Neural crest cell (in vitro differentiated cells): ENCODE measurements around the gene IL32. TPM values are rescaled to one million over a fixed set of nuclear protein-coding genes. Genes with fewer than 3 reads are reported as not detected.
"Not testable (repeated sequence)": the region's sequence is repeated elsewhere in the genome, so short reads cannot be mapped to it uniquely, and the experiment has no call there.

Experiments used
- DNase-seq: peaks from one replicate; pipeline ENCODE4 v3.0.0; 2021; ENCODE audit warnings: low read depth, mixed read lengths, low spot score
- H3K27ac Mint-ChIP-seq: one replicate; pipeline ENCODE4 v1.8.0; 2021; ENCODE audit warnings: mild to moderate bottlenecking, mixed read lengths; ENCODE audit not compliant: unreplicated experiment
- H3K27me3 Mint-ChIP-seq: 2 replicates; pipeline ENCODE4 v1.8.0; 2021; ENCODE audit warnings: low read depth, mild to moderate bottlenecking, mixed read lengths
- H3K36me3 Mint-ChIP-seq: 2 replicates; pipeline ENCODE4 v1.8.0; 2021; ENCODE audit warnings: low read depth, mild to moderate bottlenecking, mixed read lengths
- H3K4me1 Mint-ChIP-seq: 2 replicates; pipeline ENCODE4 v1.8.0; 2021; ENCODE audit warnings: mixed read lengths
- H3K4me3 Mint-ChIP-seq: one replicate; pipeline ENCODE4 v1.8.0; 2021; ENCODE audit warnings: mild to moderate bottlenecking, mixed read lengths
- H3K9me3 Mint-ChIP-seq: 2 replicates; pipeline ENCODE4 v1.8.0; 2021; ENCODE audit warnings: mixed read lengths
- total RNA-seq: library from RNA; stranded (reverse); gene quantifications from 2 replicates; pipeline ENCODE4 v1.2.1, GENCODE V29; 2021
- TF ChIP-seq, protein P1 (sequence below): fragments of 200-600 bp; sonication (generic); conservative IDR thresholded peaks from 2 replicates; pipeline ENCODE4 v1.5.0; 2021; ENCODE audit warnings: antibody characterized with exemption, mild to moderate bottlenecking

The IL32 gene
- total RNA-seq, 1 donor from 2014 or later: not detected

DNA sequence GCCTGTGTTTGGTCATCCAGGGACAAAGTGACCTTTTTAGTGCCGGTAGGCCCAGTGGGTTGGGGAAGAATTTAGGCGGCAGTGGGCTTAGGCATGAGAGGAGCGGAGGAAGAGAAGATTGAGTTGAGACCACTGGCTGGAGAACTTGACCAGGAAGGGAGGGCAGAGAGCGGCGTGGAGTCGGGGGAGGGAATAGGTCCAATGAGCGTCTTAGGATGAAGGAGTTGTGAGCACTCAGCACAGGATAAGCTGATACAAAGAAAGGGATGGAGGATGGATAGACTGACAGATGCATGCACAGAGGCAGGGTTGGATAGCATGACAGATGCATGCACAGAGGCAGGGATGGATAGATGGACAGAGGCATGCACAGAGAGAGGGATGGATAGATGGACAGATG lies 8.0 kb downstream of the IL32 start:
- no peak for DNase-seq
- H3K36me3 Mint-ChIP-seq: no peaks in the 10 kb centered on the region
- peaks cover 31% of the 10 kb centered on the region for H3K27me3 Mint-ChIP-seq
- H3K9me3 Mint-ChIP-seq: no peaks in the 10 kb centered on the region
- no peaks in the 10 kb centered on the region for H3K4me1 Mint-ChIP-seq
- TF ChIP-seq, protein P1, sequence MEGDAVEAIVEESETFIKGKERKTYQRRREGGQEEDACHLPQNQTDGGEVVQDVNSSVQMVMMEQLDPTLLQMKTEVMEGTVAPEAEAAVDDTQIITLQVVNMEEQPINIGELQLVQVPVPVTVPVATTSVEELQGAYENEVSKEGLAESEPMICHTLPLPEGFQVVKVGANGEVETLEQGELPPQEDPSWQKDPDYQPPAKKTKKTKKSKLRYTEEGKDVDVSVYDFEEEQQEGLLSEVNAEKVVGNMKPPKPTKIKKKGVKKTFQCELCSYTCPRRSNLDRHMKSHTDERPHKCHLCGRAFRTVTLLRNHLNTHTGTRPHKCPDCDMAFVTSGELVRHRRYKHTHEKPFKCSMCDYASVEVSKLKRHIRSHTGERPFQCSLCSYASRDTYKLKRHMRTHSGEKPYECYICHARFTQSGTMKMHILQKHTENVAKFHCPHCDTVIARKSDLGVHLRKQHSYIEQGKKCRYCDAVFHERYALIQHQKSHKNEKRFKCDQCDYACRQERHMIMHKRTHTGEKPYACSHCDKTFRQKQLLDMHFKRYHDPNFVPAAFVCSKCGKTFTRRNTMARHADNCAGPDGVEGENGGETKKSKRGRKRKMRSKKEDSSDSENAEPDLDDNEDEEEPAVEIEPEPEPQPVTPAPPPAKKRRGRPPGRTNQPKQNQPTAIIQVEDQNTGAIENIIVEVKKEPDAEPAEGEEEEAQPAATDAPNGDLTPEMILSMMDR: no peak
- H3K27ac Mint-ChIP-seq: no peak overlapping the region
- H3K4me3 Mint-ChIP-seq: no peak overlapping the region

DNA sequence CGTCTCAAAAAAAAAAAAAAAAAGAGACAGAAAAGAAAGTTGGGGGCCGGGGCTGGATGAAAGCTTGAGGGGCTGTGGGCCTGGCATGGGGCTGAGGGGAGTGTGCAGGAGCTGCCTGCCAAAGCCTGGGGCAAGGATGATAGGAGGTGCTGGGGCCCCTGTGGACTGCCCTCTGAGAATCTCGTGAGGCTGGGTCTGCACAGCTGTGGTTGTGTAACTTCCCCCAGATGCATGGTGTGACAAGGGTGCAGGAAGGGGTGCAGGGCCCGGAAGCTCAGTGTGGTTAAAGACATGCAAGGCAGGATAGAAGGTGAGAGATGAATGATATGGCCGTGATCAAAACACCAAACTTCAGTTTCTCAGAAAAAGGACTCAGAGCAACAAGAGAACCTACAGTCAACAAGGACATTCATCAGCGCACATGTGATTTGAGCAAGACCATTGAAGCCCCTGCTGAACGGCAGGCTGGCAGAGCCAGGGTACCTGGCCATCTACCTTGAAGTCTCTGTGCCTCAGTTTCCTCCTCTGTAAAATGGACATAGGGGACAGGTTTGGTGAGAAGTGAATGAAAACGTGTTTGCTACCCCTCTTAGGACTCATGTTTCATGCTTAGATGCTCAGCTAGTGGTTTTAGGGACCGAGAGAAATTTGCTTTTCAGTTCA lies 9.6 kb downstream of the IL32 start:
- H3K27ac Mint-ChIP-seq: no peak overlapping the region
- no peaks in the 10 kb centered on the region for H3K36me3 Mint-ChIP-seq
- H3K4me3 Mint-ChIP-seq: no peak overlapping the region
- H3K4me1 Mint-ChIP-seq: no peaks in the 10 kb centered on the region
- TF ChIP-seq, protein P1: no peak
- DNase-seq: no peak
- peaks cover 40% of the 10 kb centered on the region for H3K27me3 Mint-ChIP-seq
- H3K9me3 Mint-ChIP-seq: no peaks in the 10 kb centered on the region

DNA sequence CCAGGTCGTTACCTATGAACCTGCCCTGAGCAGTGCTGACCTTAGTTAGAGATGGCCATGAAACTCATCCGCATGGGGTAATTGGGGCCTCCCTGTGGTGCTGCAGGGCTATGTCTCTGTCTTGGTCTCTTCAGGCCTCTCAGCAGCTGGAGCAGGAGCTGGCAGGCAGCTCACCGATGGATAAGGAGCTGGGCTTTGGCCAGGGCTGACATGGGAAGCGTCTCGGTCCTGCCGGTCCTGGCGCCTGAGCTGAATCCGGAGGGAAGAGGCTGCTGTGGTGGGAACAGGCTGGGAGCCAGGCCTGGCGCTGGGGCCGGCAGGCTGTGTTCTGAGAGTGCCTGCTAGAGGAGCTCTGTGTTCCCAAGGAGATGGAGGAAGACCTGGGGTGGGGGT lies 10.1 kb downstream of the IL32 start:
- Mint-ChIP-seq H3K27me3 (peaks cover 41% of the 10 kb centered on the region), H3K36me3 (no peaks in the 10 kb centered on the region)

DNA sequence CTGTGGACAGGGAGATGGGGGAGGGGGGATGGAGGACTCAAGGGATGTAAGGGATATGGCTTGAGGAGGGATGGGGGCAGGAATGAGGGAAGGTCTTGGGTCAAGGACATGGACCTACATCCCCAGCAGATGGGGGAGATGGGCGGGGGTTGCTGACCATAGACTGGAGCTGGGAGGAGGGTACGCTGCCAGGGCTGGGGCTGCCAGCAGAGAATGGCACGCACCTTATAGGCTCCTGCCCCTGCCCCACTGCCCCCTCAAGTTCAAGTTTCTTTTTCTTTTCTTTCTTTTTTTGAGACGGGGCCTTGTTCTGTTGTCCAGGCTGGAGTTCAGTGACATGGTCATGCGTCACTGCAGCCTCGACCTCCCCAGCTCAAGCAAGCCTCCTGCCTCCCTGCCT lies 10.5 kb downstream of the IL32 start:
- H3K4me1 Mint-ChIP-seq, DNase-seq, H3K4me3 Mint-ChIP-seq, H3K36me3 Mint-ChIP-seq, H3K9me3 Mint-ChIP-seq, H3K27ac Mint-ChIP-seq: not testable (repeated sequence)
- peaks cover 41% of the 10 kb centered on the region for H3K27me3 Mint-ChIP-seq

More for the DNA sequence above, 10.1 kb downstream of the IL32 start:
- TF ChIP-seq, protein P1: no peak
- H3K27ac Mint-ChIP-seq: no peak overlapping the region
- H3K4me1 Mint-ChIP-seq: no peaks in the 10 kb centered on the region
- no peak for DNase-seq
- H3K4me3 Mint-ChIP-seq: no peak overlapping the region
- no peaks in the 10 kb centered on the region for H3K9me3 Mint-ChIP-seq

DNA sequence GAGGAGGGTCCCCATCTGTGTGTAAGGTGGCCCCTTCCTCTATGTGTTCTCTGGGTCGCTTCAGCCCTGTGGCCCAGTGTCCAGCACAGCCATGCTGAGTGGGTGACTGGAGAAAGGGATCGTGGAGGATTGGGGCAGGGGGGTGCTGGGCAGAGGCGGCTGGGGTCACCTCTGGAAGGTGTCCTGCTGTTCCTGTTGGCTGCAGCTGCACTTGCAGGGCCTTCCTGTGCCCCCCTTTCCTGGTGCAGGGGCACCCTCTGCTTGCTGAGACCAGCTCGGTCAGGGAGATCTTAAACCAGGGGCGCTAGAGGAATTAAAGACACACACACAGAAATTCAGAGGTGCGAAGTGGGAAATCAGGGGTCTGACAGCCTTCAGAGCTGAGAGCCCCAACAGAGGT lies 11.1 kb downstream of the IL32 start:
- no peak for DNase-seq
- H3K27ac Mint-ChIP-seq: no peak overlapping the region
- no peaks in the 10 kb centered on the region for H3K36me3 Mint-ChIP-seq
- peaks cover 41% of the 10 kb centered on the region for H3K27me3 Mint-ChIP-seq
- no peak overlapping the region for H3K4me3 Mint-ChIP-seq
- H3K4me1 Mint-ChIP-seq: no peaks in the 10 kb centered on the region
- TF ChIP-seq, protein P1: no peak
- no peaks in the 10 kb centered on the region for H3K9me3 Mint-ChIP-seq

DNA sequence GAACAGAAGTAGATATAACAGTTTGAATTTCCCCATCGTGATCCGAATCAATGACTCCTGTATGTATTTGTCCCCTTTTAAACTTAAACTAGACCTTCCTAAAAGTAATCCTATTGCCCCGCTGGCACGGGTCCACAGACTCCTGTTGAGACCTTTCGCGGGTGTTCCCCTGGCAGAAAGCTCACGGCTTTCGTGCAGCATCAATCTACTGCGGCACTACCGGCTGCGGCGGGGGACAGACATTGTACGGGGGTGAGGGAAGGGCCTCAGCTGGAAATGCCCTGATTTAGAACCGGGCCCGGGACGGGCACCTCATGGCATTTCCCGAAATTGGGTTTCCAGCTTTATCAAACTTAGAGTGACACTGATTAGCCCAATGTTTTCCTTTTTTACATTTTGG lies 14.6 kb downstream of the IL32 start:
- no peak overlapping the region for H3K4me3 Mint-ChIP-seq
- no peak overlapping the region for H3K27ac Mint-ChIP-seq
- H3K36me3 Mint-ChIP-seq: no peaks in the 10 kb centered on the region
- no peaks in the 10 kb centered on the region for H3K9me3 Mint-ChIP-seq
- peaks cover 25% of the 10 kb centered on the region for H3K27me3 Mint-ChIP-seq
- DNase-seq: no peak
- TF ChIP-seq, protein P1: no peak
- no peaks in the 10 kb centered on the region for H3K4me1 Mint-ChIP-seq

DNA sequence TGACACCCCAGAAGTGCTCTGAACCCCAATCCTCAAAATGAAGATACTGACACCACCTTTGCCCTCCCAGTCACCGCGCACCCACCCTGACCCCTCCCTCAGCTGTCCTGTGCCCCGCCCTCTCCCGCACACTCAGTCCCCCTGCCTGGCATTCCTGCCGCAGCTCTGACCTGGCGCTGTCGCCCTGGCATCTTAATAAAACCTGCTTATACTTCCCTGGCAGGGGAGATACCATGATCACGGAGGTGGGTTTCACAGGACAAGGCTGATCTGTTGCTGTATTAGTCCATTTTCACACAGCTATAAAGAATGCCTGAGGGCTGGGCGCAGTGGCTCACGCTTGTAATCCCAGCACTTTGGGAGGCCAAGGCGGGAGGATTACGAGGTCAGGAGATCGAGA lies 16.5 kb downstream of the IL32 start:
- H3K4me1 Mint-ChIP-seq, H3K36me3 Mint-ChIP-seq, DNase-seq, H3K9me3 Mint-ChIP-seq, H3K4me3 Mint-ChIP-seq, H3K27ac Mint-ChIP-seq: not testable (repeated sequence)
- H3K27me3 Mint-ChIP-seq: peaks cover 19% of the 10 kb centered on the region

DNA sequence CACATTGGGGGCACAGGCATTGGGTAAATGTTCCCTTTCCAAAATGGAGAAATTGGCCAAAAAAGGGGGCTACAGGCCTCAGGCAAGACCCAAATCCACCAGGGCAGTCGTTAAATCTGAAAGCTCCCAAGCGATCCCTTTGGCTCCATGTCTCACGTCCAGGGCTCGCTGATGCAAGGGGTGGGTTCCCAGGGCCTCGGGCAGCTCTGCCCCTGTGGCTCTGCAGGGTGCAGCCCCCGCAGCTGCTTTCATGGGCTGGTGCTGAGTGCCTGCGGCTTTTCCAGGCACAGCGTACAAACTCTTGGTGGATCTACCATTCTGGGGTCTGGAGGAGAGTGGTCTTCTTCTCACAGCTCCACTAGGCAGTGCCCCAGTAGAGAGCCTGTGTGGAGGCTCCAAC lies 18.0 kb downstream of the IL32 start:
- H3K4me3 Mint-ChIP-seq, DNase-seq, H3K27ac Mint-ChIP-seq, H3K36me3 Mint-ChIP-seq, H3K9me3 Mint-ChIP-seq: not testable (repeated sequence)
- Mint-ChIP-seq H3K4me1 (peaks cover 14% of the 10 kb centered on the region), H3K27me3 (peaks cover 12% of the 10 kb centered on the region)
